HUES6 (cell line): Measurements from ENCODE around the gene PHF5A.
A peak's percentile ranks its signal among the peaks of the same experiment; 100 is the strongest.

ENCODE experiments used
- H3K27ac ChIP-seq: 2 replicates; pipeline ENCODE4 v1.7.0; 2013; ENCODE audit warnings: low read depth, mild to moderate bottlenecking, low read length, inconsistent platforms
- H3K27me3 ChIP-seq: 2 replicates; pipeline ENCODE4 v1.6.1; 2013; ENCODE audit warnings: low read length; ENCODE audit not compliant: control insufficient read depth, insufficient read depth
- H3K36me3 ChIP-seq: 2 replicates; pipeline ENCODE4 v1.6.1; 2013; ENCODE audit warnings: low read length; ENCODE audit not compliant: control insufficient read depth, insufficient read depth
- H3K4me1 ChIP-seq: 2 replicates; pipeline ENCODE4 v1.6.1; 2013; ENCODE audit warnings: low read length; ENCODE audit not compliant: control insufficient read depth, insufficient read depth
- H3K4me3 ChIP-seq: 2 replicates; pipeline ENCODE4 v1.5.1; 2013; ENCODE audit warnings: low read depth, low read length
- H3K9ac ChIP-seq: one replicate; pipeline ENCODE4 v1.6.1; 2013; ENCODE audit warnings: mild to moderate bottlenecking, low read length
- H3K9me3 ChIP-seq: 2 replicates; pipeline ENCODE4 v1.6.1; 2013; ENCODE audit warnings: low read depth, low read length; ENCODE audit not compliant: control insufficient read depth, insufficient read depth

Gene PHF5A

DNA sequence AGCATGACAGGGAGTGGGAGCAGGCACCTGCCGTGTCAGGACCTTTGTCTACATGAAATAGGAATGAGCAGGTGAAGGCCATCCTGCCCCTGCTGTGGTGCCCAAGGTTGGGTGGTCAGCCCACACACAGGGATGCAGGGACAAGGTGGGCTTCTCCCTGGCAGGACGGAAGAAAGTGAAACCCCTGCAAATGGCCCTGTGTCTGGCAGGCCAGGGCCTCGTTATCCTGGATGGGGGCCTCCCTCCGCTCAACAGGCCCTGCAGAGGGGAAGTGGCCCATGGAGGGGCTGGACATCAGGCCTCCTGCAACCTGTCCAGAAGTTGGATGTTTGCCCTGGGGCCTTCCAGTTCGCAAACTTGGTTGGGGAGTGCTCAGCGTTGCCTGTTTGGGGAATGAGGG, 36.8 kb downstream of the PHF5A start:
- H3K27me3 ChIP-seq: no peaks in the 10 kb centered on the region
- H3K4me1 ChIP-seq: no peaks in the 10 kb centered on the region; the same call in 1 of the 2 replicates
- no peak overlapping the region for H3K4me3 ChIP-seq
- no peak overlapping the region for H3K27ac ChIP-seq
- H3K9me3 ChIP-seq: no peaks in the 10 kb centered on the region
- no peak overlapping the region for H3K9ac ChIP-seq
- peaks cover 41% of the 10 kb centered on the region for H3K36me3 ChIP-seq

DNA sequence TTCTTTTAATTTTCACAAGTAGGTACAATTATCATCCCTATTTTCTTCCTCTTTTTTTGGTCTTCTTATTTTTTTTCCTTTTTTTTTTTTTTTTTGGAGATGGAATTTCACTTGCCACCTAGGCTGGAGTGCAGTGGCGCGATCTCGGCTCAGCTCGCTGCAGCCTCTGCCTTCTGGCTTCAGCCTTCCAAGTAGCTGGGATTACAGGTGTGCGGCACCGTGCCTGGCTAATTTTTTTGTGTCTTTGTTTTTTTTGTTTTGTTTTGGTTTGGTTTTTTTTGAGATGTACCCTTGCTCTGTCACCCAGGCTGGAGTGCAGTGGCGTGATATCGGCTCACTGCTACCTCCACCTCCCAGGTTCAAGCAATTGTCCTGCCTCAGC, 38.5 kb downstream of the PHF5A start:
- Histone ChIP-seq H3K4me1 (no peaks in the 10 kb centered on the region; the same call in 1 of the 2 replicates), H3K9me3 (no peaks in the 10 kb centered on the region), H3K27ac (no peak overlapping the region), H3K27me3 (no peaks in the 10 kb centered on the region), H3K36me3 (peaks cover 24% of the 10 kb centered on the region), H3K9ac (no peak overlapping the region), H3K4me3 (no peak overlapping the region)

DNA sequence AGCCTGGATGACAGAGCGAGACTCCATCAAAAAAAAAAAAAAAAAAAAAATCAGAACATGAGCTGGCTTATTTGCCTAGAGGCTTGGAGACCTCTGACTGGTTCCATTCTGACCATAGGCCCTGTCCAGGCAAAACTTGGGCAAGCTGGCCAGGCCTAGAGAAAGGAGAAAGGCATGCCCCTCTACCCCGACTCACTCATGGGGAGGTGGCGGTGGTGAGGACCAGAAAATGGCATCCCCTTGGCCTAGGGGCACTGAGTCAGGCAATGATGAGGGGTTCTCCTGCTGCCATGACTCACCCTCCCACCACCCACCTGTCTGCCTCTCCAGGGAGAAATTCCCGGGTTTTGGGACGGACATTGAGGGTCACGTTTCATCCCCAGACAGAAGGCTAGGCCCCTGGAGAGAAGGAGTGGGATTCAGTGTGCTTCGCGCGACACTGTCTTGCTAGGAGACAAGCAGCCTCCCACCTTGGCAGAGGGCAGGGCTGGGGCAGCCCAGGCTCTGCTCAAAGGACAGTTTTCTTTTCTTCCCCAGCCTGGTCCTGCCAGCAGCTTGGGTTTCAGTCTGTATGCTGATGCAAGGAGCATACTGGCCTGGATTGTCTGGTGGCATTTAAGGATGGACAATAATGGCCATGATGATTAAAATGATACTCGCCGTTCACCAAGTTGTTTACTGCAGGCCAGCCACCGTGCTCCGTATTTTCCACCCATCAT, 39.1 kb downstream of the PHF5A start:
- H3K4me1 ChIP-seq: no peaks in the 10 kb centered on the region; the same call in 1 of the 2 replicates
- H3K27me3 ChIP-seq: no peaks in the 10 kb centered on the region
- H3K9me3 ChIP-seq: no peaks in the 10 kb centered on the region
- no peak overlapping the region for H3K4me3 ChIP-seq
- peaks cover 18% of the 10 kb centered on the region for H3K36me3 ChIP-seq
- no peak overlapping the region for H3K27ac ChIP-seq
- peak overlapping the region; percentile 2 for H3K9ac ChIP-seq

DNA sequence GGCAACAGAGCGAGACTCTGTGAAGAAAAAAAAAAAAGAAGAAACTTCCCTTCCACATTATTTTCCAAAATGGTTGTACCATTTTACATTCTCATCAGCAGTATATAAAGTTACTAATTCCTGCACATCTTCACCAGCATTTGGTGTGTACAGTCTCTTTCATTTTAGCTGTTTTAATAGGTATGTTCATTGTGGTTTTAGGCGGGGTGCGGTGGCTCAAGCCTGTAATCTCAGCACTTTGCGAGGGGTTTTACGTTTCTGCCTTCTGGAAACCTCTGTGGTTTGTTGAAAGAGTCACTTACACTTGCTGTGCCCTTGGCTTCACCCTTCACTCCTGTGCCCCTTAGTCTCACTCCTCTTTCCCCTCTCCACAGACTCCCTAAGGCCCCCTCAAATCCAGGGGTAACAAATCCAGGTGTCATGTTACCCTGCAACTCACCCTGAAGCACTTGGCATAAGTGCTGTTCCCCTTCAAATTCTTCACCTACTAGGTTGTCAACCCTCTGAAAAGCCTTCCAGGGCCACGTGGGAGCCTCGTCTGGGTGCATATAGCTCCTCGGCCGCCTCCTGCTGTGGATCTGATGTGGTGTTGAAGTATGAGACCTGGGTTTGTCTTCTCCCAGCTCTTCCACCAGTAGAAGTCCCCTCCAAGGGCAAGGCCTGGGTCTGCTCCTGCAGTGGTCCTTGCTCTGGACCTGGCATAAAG, 42.7 kb downstream of the PHF5A start:
- Histone ChIP-seq H3K9ac (no peak overlapping the region), H3K27ac (no peak overlapping the region), H3K27me3 (no peaks in the 10 kb centered on the region), H3K9me3 (no peaks in the 10 kb centered on the region), H3K36me3 (0 out of 2 replicates have a peak, but pooled peaks cover 2% of the 10 kb centered on the region), H3K4me3 (no peak overlapping the region), H3K4me1 (no peaks in the 10 kb centered on the region; the same call in 1 of the 2 replicates)

DNA sequence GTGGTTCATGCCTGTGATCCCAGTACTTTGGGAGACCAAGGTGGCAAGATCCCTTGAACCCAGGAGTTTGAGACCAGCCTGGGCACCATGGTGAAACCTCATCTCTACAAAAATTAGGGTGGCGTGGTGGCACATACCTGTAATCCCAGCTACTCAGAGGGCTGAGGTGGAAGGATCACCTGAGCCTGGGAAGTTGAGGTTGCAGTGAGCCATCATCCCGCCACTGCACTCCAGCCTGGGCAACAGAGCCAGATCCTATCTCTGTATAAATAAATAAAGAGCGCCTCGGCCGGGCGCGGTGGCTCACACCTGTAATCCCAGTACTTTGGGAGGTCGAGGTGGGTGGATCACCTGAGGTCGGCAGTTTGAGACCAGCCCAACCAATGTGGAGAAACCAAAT, 49.8 kb downstream of the PHF5A start:
- H3K27ac ChIP-seq: no peak overlapping the region
- H3K36me3 ChIP-seq: no peaks in the 10 kb centered on the region
- peaks cover 9% of the 10 kb centered on the region for H3K4me1 ChIP-seq
- no peaks in the 10 kb centered on the region for H3K9me3 ChIP-seq
- no peak overlapping the region for H3K4me3 ChIP-seq
- H3K9ac ChIP-seq: no peak overlapping the region
- no peaks in the 10 kb centered on the region for H3K27me3 ChIP-seq

DNA sequence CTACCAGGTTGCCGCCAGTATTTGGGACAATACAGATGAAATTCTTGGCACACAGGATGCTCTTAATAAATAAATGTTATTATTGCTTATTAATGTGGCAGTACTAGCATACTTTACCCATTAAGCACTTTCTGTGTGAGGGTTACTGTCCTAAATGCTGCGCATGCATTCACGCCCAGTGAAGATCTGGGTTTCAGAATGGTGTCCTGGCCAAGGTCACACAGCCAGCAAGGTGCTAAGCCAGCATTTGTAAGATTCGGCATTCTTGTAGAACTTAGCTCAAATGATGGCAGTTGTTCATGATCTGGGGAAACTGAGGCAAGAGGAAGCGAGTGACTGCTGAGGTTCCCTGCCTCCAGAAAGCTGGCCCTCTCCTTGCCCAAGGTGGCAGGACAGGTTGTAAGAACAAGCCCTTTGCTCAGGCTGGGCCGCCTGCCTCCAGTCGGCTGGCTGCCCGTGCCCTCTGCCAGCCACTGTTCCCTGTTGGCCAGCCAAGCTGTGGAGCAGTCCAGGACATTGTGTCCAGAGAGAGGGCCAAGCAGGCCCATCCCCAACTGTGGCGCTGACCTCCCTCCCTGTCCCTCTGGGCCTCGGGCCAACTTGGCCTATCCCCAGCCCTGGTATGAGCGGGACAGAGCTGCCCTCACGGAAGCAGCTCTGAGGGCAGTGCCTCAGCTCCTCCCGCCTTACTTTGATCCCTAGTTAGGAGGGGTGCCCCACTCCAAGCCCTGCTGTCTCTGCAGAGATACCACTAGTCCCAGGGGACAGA, 50.7 kb downstream of the PHF5A start:
- Histone ChIP-seq H3K4me1 (peaks cover 11% of the 10 kb centered on the region), H3K36me3 (no peaks in the 10 kb centered on the region), H3K27me3 (no peaks in the 10 kb centered on the region), H3K4me3 (no peak overlapping the region), H3K9ac (no peak overlapping the region), H3K9me3 (no peaks in the 10 kb centered on the region), H3K27ac (no peak overlapping the region)

DNA sequence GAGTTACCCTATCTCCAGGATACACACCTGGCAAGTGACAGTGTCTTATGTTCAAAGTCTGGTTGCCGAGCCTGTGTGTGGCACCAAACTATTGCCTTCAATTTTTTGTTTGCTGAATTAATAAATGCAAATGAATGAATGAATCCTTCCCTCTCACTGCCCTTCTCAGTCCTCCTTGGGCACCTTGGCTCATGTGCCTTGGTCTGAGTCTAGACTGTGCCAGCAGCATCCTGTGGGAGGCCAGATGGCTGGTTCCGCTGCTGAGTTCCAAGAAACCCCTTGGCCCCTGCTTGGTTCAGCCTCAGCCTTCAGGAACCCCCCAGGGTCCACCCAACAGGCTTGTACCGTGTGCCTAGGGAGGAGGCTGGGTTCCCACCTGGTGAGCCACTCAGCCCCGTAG, 52.9 kb downstream of the PHF5A start:
- Histone ChIP-seq H3K9me3 (no peaks in the 10 kb centered on the region), H3K4me1 (peaks cover 24% of the 10 kb centered on the region), H3K27me3 (no peaks in the 10 kb centered on the region), H3K36me3 (no peaks in the 10 kb centered on the region), H3K27ac (no peak overlapping the region), H3K9ac (no peak overlapping the region), H3K4me3 (no peak overlapping the region)

DNA sequence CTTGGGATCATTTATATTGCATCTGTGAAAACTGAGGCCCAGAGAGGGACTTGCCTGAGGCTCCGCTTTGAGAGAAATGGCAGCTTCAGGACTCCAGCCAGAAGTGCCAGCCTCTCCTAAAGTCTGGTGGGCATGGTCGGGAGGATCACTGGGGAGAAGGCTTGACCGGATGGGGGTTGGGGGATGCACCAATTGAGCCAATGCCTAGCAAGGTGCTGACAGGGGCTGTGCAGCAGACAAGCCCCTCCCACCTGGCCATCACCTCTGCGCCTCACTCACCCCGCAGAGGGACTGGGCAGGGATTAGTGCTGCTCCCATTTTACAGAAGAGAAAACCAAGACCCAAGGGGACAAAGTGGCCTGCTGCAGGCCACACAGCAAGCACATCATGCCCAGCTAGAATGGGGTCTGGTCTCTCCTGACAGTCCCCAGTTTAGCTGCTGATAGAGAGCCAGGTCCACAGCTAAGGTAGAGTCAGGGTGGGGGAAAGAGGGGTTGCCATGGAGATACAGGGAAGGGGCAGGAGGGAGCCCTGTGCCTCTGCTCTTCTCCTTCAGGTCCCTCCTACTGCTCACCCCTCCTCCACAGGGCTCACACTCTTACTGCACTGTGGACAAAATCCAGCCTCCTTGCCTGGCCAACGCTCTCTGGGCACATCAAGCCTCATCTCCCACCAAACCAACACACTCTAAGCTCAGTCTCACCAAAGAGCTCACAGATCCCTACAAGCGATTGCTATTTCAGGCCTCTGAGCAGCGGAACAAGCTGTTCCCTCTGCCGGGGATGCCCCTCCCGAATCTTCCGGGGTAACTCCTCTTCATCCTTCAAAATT, 57.3 kb downstream of the PHF5A start:
- Histone ChIP-seq H3K36me3 (no peaks in the 10 kb centered on the region), H3K9ac (no peak overlapping the region), H3K4me3 (no peak overlapping the region), H3K27me3 (no peaks in the 10 kb centered on the region), H3K4me1 (peaks cover 24% of the 10 kb centered on the region), H3K9me3 (no peaks in the 10 kb centered on the region), H3K27ac (no peak overlapping the region)

DNA sequence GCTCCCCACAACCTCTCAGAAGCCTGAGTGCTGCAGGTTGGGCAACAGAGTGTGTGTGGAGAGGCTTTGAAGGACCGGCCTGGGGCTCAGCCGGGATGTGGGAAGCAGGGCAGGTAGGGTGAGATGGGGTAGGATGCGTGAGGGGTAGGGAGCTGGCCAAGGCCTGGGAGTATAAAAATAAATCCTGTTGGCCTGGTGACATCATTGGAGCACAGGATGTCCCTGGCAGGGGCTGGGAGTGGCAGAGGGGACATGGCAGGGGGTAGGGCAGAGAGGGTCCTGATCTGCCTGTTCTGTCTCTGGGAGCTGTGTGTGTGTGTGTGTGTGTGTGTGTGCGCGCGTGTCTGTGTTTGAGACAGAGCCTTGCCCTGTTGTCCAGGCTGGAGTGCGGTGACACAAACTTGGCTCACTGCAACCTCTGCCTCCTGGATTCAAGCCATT, 58.2 kb downstream of the PHF5A start:
- no peak overlapping the region for H3K27ac ChIP-seq
- H3K4me1 ChIP-seq: peaks cover 24% of the 10 kb centered on the region
- no peaks in the 10 kb centered on the region for H3K36me3 ChIP-seq
- no peak overlapping the region for H3K9ac ChIP-seq
- H3K9me3 ChIP-seq: no peaks in the 10 kb centered on the region
- no peaks in the 10 kb centered on the region for H3K27me3 ChIP-seq
- H3K4me3 ChIP-seq: no peak overlapping the region
